ENCODE results near the gene CCDC3. TPM values are rescaled to one million over a fixed set of nuclear protein-coding genes. Genes with fewer than 3 reads are reported as not detected.

CCDC3 gene
- total and polyA plus RNA-seq, 2 experiments from 2014 or later, result 4.3 to 6.7 TPM

DNA sequence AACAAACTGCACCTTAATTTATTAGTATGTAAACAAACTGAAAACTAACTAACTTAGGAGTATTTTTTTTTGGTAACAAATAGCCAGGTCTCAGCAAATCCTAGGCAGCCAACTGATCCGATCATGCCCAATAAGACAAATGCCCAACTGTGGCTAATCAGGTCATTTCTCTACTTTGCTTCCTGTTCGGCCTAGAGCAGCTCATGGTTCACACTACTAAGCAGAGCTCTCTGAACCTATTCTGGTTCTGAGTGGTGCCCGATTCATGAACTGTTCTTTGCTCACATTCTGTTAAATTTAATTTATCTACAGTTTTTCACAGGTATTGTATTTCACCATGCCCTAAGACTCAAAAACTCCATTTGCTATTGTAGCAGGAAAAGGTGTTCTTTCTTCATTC, 55.1 kb downstream of the CCDC3 start:
- Histone ChIP-seq H3K36me3 (no peaks in the 10 kb centered on the region), H3K4me1 (ENCODE audit: low read depth) (no peaks in the 10 kb centered on the region), H3K9me3 (ENCODE audit: low read depth) (no peaks in the 10 kb centered on the region), H3K4me3 (no peak overlapping the region), H3K27ac (no peak overlapping the region), H3K27me3 (no peaks in the 10 kb centered on the region)
- TF ChIP-seq, protein P1, sequence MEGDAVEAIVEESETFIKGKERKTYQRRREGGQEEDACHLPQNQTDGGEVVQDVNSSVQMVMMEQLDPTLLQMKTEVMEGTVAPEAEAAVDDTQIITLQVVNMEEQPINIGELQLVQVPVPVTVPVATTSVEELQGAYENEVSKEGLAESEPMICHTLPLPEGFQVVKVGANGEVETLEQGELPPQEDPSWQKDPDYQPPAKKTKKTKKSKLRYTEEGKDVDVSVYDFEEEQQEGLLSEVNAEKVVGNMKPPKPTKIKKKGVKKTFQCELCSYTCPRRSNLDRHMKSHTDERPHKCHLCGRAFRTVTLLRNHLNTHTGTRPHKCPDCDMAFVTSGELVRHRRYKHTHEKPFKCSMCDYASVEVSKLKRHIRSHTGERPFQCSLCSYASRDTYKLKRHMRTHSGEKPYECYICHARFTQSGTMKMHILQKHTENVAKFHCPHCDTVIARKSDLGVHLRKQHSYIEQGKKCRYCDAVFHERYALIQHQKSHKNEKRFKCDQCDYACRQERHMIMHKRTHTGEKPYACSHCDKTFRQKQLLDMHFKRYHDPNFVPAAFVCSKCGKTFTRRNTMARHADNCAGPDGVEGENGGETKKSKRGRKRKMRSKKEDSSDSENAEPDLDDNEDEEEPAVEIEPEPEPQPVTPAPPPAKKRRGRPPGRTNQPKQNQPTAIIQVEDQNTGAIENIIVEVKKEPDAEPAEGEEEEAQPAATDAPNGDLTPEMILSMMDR (IDR thresholded peaks at IDR 0.05; ENCODE audit: low read depth, low read length), result no peak
- no peak for DNase-seq (ENCODE audit: low read depth in 1 of 2, low spot score in 1 of 2)

DNA sequence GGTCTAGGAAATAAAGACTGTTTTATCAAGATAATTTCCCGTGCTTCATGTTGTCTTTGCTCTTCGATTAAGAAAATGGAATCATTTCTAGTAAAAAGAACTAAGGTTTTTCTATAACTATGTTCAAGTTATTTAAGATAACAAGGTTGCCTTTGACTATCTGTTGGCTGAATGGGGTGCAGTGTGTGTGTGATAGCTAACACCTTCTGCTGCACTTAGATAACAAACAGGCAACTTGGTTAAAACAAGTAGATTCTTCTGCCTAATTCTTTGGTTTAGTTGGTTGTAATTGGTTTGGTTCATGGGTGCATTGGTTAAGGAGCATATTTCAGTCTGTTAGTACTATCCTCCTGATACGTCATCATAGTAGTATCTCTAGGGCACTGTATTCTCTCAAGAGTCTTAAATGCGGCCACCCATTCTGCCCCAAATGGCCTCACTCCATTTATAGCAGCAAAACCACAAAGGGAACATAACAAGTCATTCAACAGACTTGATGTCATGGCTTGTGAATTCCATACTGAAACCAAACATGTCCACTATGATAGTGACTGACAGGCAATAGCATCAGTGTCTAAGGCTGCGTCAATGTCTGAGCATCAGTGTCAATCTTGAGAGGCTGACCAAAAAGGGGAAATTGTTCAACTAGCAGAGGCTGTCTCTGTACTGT, 55.7 kb downstream of the CCDC3 start:
- Histone ChIP-seq H3K9me3 (ENCODE audit: low read depth) (no peaks in the 10 kb centered on the region), H3K4me1 (ENCODE audit: low read depth) (no peaks in the 10 kb centered on the region), H3K27me3 (no peaks in the 10 kb centered on the region), H3K36me3 (no peaks in the 10 kb centered on the region), H3K27ac (no peak overlapping the region), H3K4me3 (no peak overlapping the region)
- TF ChIP-seq, protein P1 (IDR thresholded peaks at IDR 0.05; ENCODE audit: low read depth, low read length), result no peak
- DNase-seq (ENCODE audit: low read depth in 1 of 2, low spot score in 1 of 2), result no peak

DNA sequence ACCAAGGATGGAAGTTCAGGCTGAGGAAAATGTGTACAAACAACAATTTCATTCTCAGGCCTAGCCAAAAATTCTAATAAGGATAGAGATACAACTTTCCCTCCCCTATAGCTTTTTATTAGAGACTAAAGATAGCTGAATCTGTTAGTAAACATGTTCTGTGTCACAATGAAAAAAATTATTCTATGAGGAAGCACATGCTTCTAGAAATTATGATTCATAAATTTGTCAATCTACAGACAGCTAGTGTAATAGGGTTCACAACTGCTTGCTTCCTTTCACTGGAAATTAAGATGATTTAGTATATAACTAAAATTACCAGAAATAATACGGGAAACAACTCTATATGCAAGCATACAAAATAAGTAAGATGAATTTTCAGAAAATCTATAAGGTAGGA, 56.6 kb downstream of the CCDC3 start:
- H3K27me3 ChIP-seq, result no peaks in the 10 kb centered on the region
- no peak overlapping the region for H3K4me3 ChIP-seq
- TF ChIP-seq, protein P1 (IDR thresholded peaks at IDR 0.05; ENCODE audit: low read depth, low read length), result no peak
- H3K4me1 ChIP-seq (ENCODE audit: low read depth), result no peaks in the 10 kb centered on the region
- no peaks in the 10 kb centered on the region for H3K36me3 ChIP-seq
- no peak for DNase-seq (ENCODE audit: low read depth in 1 of 2, low spot score in 1 of 2)
- no peak overlapping the region for H3K27ac ChIP-seq
- H3K9me3 ChIP-seq (ENCODE audit: low read depth), result no peaks in the 10 kb centered on the region

DNA sequence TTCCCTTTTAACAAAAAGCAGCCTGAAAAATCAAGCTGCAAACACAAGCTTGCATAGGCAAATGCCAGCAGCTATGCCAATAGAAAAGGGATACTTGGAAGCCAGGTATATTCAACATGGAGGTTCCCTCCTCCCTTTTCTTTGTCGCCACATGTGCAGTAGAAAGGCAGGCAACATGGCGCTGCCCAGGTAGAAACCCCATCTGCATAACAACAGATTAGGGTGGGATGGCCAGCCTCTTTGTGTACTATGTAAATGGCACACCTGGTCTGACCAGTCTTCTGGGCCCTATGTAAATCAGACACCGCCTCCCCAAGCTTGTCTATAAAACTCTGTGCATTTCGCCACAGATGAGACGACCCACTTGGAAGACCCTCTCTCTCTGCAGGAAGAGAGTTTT, 58.1 kb downstream of the CCDC3 start:
- TF ChIP-seq, protein P1 (IDR thresholded peaks at IDR 0.05; ENCODE audit: low read depth, low read length), result no peak
- Histone ChIP-seq H3K9me3 (ENCODE audit: low read depth) (no peaks in the 10 kb centered on the region), H3K27me3 (no peaks in the 10 kb centered on the region), H3K36me3 (no peaks in the 10 kb centered on the region), H3K4me1 (ENCODE audit: low read depth) (no peaks in the 10 kb centered on the region), H3K27ac (no peak overlapping the region), H3K4me3 (no peak overlapping the region)
- DNase-seq (ENCODE audit: low read depth in 1 of 2, low spot score in 1 of 2), result no peak

DNA sequence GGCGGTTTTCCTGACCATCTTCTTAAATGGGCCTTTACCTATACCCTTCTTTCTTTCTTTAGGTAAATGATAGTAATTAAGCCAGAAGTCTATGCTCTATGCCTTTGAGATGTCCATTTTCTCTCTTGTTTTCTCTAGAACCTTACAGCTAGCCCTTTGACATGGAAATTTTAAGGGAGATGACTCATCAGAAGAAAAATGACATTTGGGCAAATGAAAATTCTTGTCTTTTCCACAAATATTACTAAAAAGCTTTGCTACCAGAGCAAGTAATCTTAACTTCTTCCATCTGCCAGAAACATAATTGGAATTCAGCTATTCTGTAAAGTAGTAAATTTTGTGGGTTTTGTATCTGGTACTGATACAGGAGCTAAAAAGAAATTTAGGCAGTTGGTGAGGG, 59.5 kb downstream of the CCDC3 start:
- H3K4me3 ChIP-seq, result no peak overlapping the region
- no peak for DNase-seq (ENCODE audit: low read depth in 1 of 2, low spot score in 1 of 2)
- TF ChIP-seq, protein P1 (IDR thresholded peaks at IDR 0.05; ENCODE audit: low read depth, low read length), result no peak
- H3K27ac ChIP-seq, result no peak overlapping the region
- no peaks in the 10 kb centered on the region for H3K27me3 ChIP-seq
- no peaks in the 10 kb centered on the region for H3K4me1 ChIP-seq (ENCODE audit: low read depth)
- H3K36me3 ChIP-seq, result no peaks in the 10 kb centered on the region
- no peaks in the 10 kb centered on the region for H3K9me3 ChIP-seq (ENCODE audit: low read depth)
